Articular chondrocyte of knee joint (primary cell): ENCODE results near the gene FGF23. TPM values are rescaled to one million over a fixed set of nuclear protein-coding genes. Genes with fewer than 3 reads are reported as not detected.

Source experiments
- total RNA-seq: library from RNA; depleted of rRNA; stranded (reverse); fragments of >200 nt; gene quantifications from 2 replicates; pipeline ENCODE4 v1.2.3, GENCODE V29; 2012

FGF23 gene
- not detected in 2 replicates for total RNA-seq

GRCh38 chr12:4379405-4379804 is at the start of gene FGF23:
FGF23 (minus strand) TSS chr12:4379712; CDS start chr12:4379582, 130 bp downstream.

GRCh38 chr12:4320853-4321701 is 58.4 kb downstream of the FGF23 start, which contains the start of gene TIGAR:
TIGAR (plus strand) TSS chr12:4321213; CDS start chr12:4321272, 59 bp downstream.

Other genes with a start within 250 kb of the FGF23 start
- 13.1 and 25.3 TPM in 2 replicates for gene CCND2, start 106.0 kb downstream of the FGF23 start, total RNA-seq
- gene TIGAR, start 58.5 kb downstream of the FGF23 start, total RNA-seq, result 8.6 and 12.0 TPM in 2 replicates
- gene FGF6, start 66.1 kb upstream of the FGF23 start, total RNA-seq, result not detected in 2 replicates
- gene RAD51AP1, start 159.2 kb upstream of the FGF23 start, total RNA-seq, result 6.4 and 11.8 TPM in 2 replicates
- 44.9 and 53.3 TPM in 2 replicates for gene DYRK4, start 182.5 kb upstream of the FGF23 start, total RNA-seq